Measurements from ENCODE around the gene GRSF1.
"Not testable (repeated sequence)": the region's sequence is repeated elsewhere in the genome, so short reads cannot be mapped to it uniquely, and the experiment has no call there.

Gene GRSF1

GRCh38 chr4:70787496-70787895 lies 52.2 kb downstream of the GRSF1 start:
- no peak for TF ChIP-seq CTCF (IDR thresholded peaks at IDR 0.05; ENCODE audit: insufficient read depth, missing control alignments)
- DNase-seq (ENCODE audit: insufficient read length, low spot score) = no peak
- no peak for FAIRE-seq

- no peak for TF ChIP-seq CTCF (IDR thresholded peaks at IDR 0.05; ENCODE audit: insufficient read depth, missing control alignments)
- DNase-seq (ENCODE audit: insufficient read length, low spot score) = no peak
- FAIRE-seq = no peak
These were observed 56.6 kb downstream of the GRSF1 start for GRCh38 chr4:70783096-70783495.

GRCh38 chr4:70778888-70779422 lies 60.7 kb downstream of the GRSF1 start:
- TF ChIP-seq CTCF (IDR thresholded peaks at IDR 0.05; ENCODE audit: insufficient read depth, missing control alignments) = no peak
- no peak for FAIRE-seq
- DNase-seq (ENCODE audit: insufficient read length, low spot score) = no peak

GRCh38 chr4:70772929-70773555 lies 66.6 kb downstream of the GRSF1 start:
- no peak for DNase-seq (ENCODE audit: insufficient read length, low spot score)
- FAIRE-seq = no peak
- TF ChIP-seq CTCF (IDR thresholded peaks at IDR 0.05; ENCODE audit: insufficient read depth, missing control alignments) = no peak

GRCh38 chr4:70769396-70769795 lies 70.3 kb downstream of the GRSF1 start:
- FAIRE-seq = not testable (repeated sequence)

GRCh38 chr4:70768301-70768948 lies 71.3 kb downstream of the GRSF1 start:
- FAIRE-seq = no peak
- DNase-seq (ENCODE audit: insufficient read length, low spot score) = no peak
- TF ChIP-seq CTCF (IDR thresholded peaks at IDR 0.05; ENCODE audit: insufficient read depth, missing control alignments) = no peak

More at GRCh38 chr4:70769396-70769795, 70.3 kb downstream of the GRSF1 start:
- not testable (repeated sequence) for DNase-seq (ENCODE audit: insufficient read length, low spot score)

All from D721Med (cell line).